DND-41 (cell line): Measurements from ENCODE around the gene PRXL2B.
"Not testable (repeated sequence)": the region's sequence is repeated elsewhere in the genome, so short reads cannot be mapped to it uniquely, and the experiment has no call there.

Experiments
- CTCF ChIP-seq: IDR thresholded peaks from 2 replicates; pipeline ENCODE4 v1.5.1; 2012; ENCODE audit warnings: borderline replicate concordance, low read length, moderate library complexity, mild to moderate bottlenecking; ENCODE audit not compliant: poor library complexity, severe bottlenecking; ENCODE audit errors: extremely low read depth
- EZH2 ChIP-seq: IDR thresholded peaks from 3 replicates; pipeline ENCODE4 v1.6.1; 2012; ENCODE audit warnings: borderline replicate concordance, low read depth, mild to moderate bottlenecking, moderate library complexity, low read length, inconsistent platforms; ENCODE audit not compliant: severe bottlenecking

- TF ChIP-seq CTCF, EZH2: not testable (repeated sequence)
Observed at GRCh38 chr1:2549367-2550029, 37.1 kb upstream of the PRXL2B start.
